Gastroesophageal sphincter (tissue), 3 donors: ENCODE measurements around the gene BACE1.

Experiments
- CTCF ChIP-seq, 4 experiments: fragments of 200-600 bp in 2 of 4; fragments of 450-650 bp in 2 of 4; sonication (generic) in 1 of 4; IDR thresholded peaks; one replicate each; pipeline ENCODE4 v1.5.1; 2017 to 2019; ENCODE audit warnings: antibody characterized with exemption in 4 of 4, mild to moderate bottlenecking in 2 of 4, moderate library complexity in 2 of 4
- POLR2A ChIP-seq, 2 donors: fragments of 450-650 bp; IDR thresholded peaks; one replicate each; pipeline ENCODE4 v1.6.1; 2017; ENCODE audit warnings: antibody characterized with exemption in 2 of 2, mild to moderate bottlenecking in 2 of 2, moderate library complexity in 1 of 2

- no peak for TF ChIP-seq CTCF (IDR thresholded peaks at IDR 0.05)
- no peak for TF ChIP-seq POLR2A (IDR thresholded peaks at IDR 0.05)
These were observed 15.3 kb downstream of the BACE1 start for GRCh38 chr11:117300773-117301172.
